Smooth muscle cell (in vitro differentiated cells): ENCODE results near the gene ENTREP1. TPM values are rescaled to one million over a fixed set of nuclear protein-coding genes. Genes with fewer than 3 reads are reported as not detected.
"Not testable (repeated sequence)": the region's sequence is repeated elsewhere in the genome, so short reads cannot be mapped to it uniquely, and the experiment has no call there.

Experiments
- DNase-seq: peaks from one replicate; lab custom pipeline; 2025; ENCODE audit not compliant: unreplicated experiment; lab: John Stamatoyannopoulos, UW
- H2AFZ ChIP-seq: fragments of 200-600 bp; sonication (generic); 2 replicates; pipeline ENCODE4 v1.6.0; 2016; ENCODE audit warnings: antibody characterized with exemption, low read depth, mild to moderate bottlenecking
- H3F3A ChIP-seq: fragments of 200-600 bp; sonication (generic); 2 replicates; pipeline ENCODE4 v1.6.0; 2017; ENCODE audit warnings: antibody characterized with exemption, low read depth
- H3K27ac ChIP-seq: fragments of 200-600 bp; sonication (generic); 2 replicates; pipeline ENCODE4 v1.5.1; 2016; ENCODE audit warnings: low read depth, mild to moderate bottlenecking
- H3K27me3 ChIP-seq: fragments of 200-600 bp; sonication (generic); 2 replicates; pipeline ENCODE4 v1.6.1; 2016; ENCODE audit warnings: low read depth, mild to moderate bottlenecking
- H3K36me3 ChIP-seq: fragments of 200-600 bp; sonication (generic); 2 replicates; pipeline ENCODE4 v1.5.1; 2016; ENCODE audit warnings: low read depth
- H3K4me1 ChIP-seq: fragments of 200-600 bp; sonication (generic); 2 replicates; pipeline ENCODE4 v1.5.1; 2016; ENCODE audit warnings: low read depth
- H3K4me2 ChIP-seq: fragments of 200-600 bp; sonication (generic); 2 replicates; pipeline ENCODE4 v1.6.0; 2016; ENCODE audit warnings: mild to moderate bottlenecking
- H3K4me3 ChIP-seq: fragments of 200-600 bp; sonication (generic); 2 replicates; pipeline ENCODE4 v1.5.1; 2016; ENCODE audit warnings: mild to moderate bottlenecking
- H3K79me2 ChIP-seq: fragments of 200-600 bp; sonication (generic); 2 replicates; pipeline ENCODE4 v1.6.0; 2016; ENCODE audit warnings: low read depth, mild to moderate bottlenecking
- H3K9ac ChIP-seq: fragments of 200-600 bp; sonication (generic); 2 replicates; pipeline ENCODE4 v1.6.0; 2016; ENCODE audit warnings: low read depth
- H3K9me3 ChIP-seq: fragments of 200-600 bp; sonication (generic); replicated peaks from 2 replicates; pipeline ENCODE4 v1.5.1; 2016; ENCODE audit warnings: low read depth
- H4K20me1 ChIP-seq: fragments of 200-600 bp; sonication (generic); 2 replicates; pipeline ENCODE4 v1.6.0; 2016; ENCODE audit warnings: low read depth
- CTCF ChIP-seq: fragments of 200-600 bp; sonication (generic); IDR thresholded peaks from 2 replicates; pipeline ENCODE4 v1.5.1; 2017; ENCODE audit warnings: borderline replicate concordance, mild to moderate bottlenecking, antibody characterized with exemption; ENCODE audit not compliant: insufficient read depth, poor library complexity, severe bottlenecking
- WGBS: methylation state at CpG from one replicate; pipeline ENCODE4 v1.1.7; 2016; ENCODE audit warnings: low lambda C conversion rate; 5-methylcytosine and 5-hydroxymethylcytosine counted together
- polyA plus RNA-seq: library from polyadenylated mRNA; unstranded; fragments of >200 nt; fragmentation: Nextera tagmentation; extraction: Ambion mirVana; gene quantifications from 2 replicates; pipeline ENCODE4 v1.2.1, GENCODE V29; 2016
- total RNA-seq: library from RNA; depleted of rRNA; stranded (reverse); fragments of >200 nt; gene quantifications from 2 replicates; pipeline ENCODE4 v1.2.3, GENCODE V29; 2014

Gene ENTREP1
- total and polyA plus RNA-seq, 2 experiments from 2014 or later, result 2.4 to 7.3 TPM

GRCh38 chr9:69432623-69433022, 107.6 kb downstream of the ENTREP1 start:
- H3K27me3 ChIP-seq, result no peaks in the 10 kb centered on the region
- 92% methylated on average over 11 of the region's 11 CpGs for WGBS

GRCh38 chr9:69433392-69433791, 108.4 kb downstream of the ENTREP1 start:
- Histone ChIP-seq H3K79me2 (no peaks in the 10 kb centered on the region), H4K20me1 (no peaks in the 10 kb centered on the region), H3K27me3 (no peaks in the 10 kb centered on the region), H2AFZ (no peak overlapping the region), H3K9ac (no peak overlapping the region), H3K9me3 (no peaks in the 10 kb centered on the region), H3K36me3 (no peaks in the 10 kb centered on the region), H3F3A (no peaks in the 10 kb centered on the region), H3K27ac (no peak overlapping the region), H3K4me3 (no peak overlapping the region), H3K4me2 (no peak overlapping the region), H3K4me1 (no peaks in the 10 kb centered on the region)
- TF ChIP-seq CTCF, result no peak
- 39% methylated on average over 1 of the region's 1 CpG for WGBS
- no peak for DNase-seq

More at GRCh38 chr9:69432623-69433022, 107.6 kb downstream of the ENTREP1 start:
- Histone ChIP-seq H3K4me2 (no peak overlapping the region), H3K9me3 (no peaks in the 10 kb centered on the region), H4K20me1 (no peaks in the 10 kb centered on the region), H3K9ac (no peak overlapping the region), H3K4me3 (no peak overlapping the region), H3K79me2 (no peaks in the 10 kb centered on the region), H3K4me1 (no peaks in the 10 kb centered on the region), H3F3A (no peaks in the 10 kb centered on the region), H2AFZ (no peak overlapping the region), H3K36me3 (no peaks in the 10 kb centered on the region), H3K27ac (no peak overlapping the region)
- TF ChIP-seq CTCF, result no peak
- no peak for DNase-seq

- 98% methylated on average over 6 of the region's 6 CpGs for WGBS
- no peaks in the 10 kb centered on the region for H3F3A ChIP-seq
- no peak overlapping the region for H3K27ac ChIP-seq
- no peaks in the 10 kb centered on the region for H3K79me2 ChIP-seq
- no peak overlapping the region for H3K4me3 ChIP-seq
- no peak overlapping the region for H3K4me2 ChIP-seq
- no peaks in the 10 kb centered on the region for H4K20me1 ChIP-seq
- no peaks in the 10 kb centered on the region for H3K27me3 ChIP-seq
- H2AFZ ChIP-seq, result no peak overlapping the region
- H3K36me3 ChIP-seq, result no peaks in the 10 kb centered on the region
- H3K9ac ChIP-seq, result no peak overlapping the region
- H3K4me1 ChIP-seq, result no peaks in the 10 kb centered on the region
- no peak for DNase-seq
- no peak for TF ChIP-seq CTCF
- no peaks in the 10 kb centered on the region for H3K9me3 ChIP-seq
Measured at GRCh38 chr9:69433968-69434367, 109.0 kb downstream of the ENTREP1 start.

- 89% methylated on average over 4 of the region's 4 CpGs for WGBS
- not testable (repeated sequence) for H2AFZ ChIP-seq, H3K9me3 ChIP-seq, H3K4me1 ChIP-seq, DNase-seq, H3K4me3 ChIP-seq, H3K36me3 ChIP-seq, H3K79me2 ChIP-seq, H3K9ac ChIP-seq, H3K27me3 ChIP-seq, H3K27ac ChIP-seq, H3F3A ChIP-seq, H3K4me2 ChIP-seq, H4K20me1 ChIP-seq
Measured at GRCh38 chr9:69439654-69440053, 114.6 kb downstream of the ENTREP1 start.

- not testable (repeated sequence) for H3K36me3 ChIP-seq, H4K20me1 ChIP-seq, DNase-seq, H3K79me2 ChIP-seq, H3K27me3 ChIP-seq, H3K4me1 ChIP-seq, H3K9ac ChIP-seq, H3K4me3 ChIP-seq, H3K4me2 ChIP-seq, H3F3A ChIP-seq, H3K9me3 ChIP-seq, H2AFZ ChIP-seq, H3K27ac ChIP-seq
- WGBS, result 90% methylated on average over 15 of the region's 15 CpGs
Measured at GRCh38 chr9:69440254-69440955, 115.4 kb downstream of the ENTREP1 start.
